Suppressor macrophage (primary cell): ENCODE results near the gene VAT1L.
A peak's percentile ranks its signal among the peaks of the same experiment; 100 is the strongest.

Experiments used
- DNase-seq, 4 experiments: peaks; one replicate each; pipeline ENCODE4 v3.0.0-alpha.2; 2020 to 2022

Gene VAT1L

GRCh38 chr16:77873066-77873465 lies 84.7 kb downstream of the VAT1L start:
- DNase-seq: no peak

DNA sequence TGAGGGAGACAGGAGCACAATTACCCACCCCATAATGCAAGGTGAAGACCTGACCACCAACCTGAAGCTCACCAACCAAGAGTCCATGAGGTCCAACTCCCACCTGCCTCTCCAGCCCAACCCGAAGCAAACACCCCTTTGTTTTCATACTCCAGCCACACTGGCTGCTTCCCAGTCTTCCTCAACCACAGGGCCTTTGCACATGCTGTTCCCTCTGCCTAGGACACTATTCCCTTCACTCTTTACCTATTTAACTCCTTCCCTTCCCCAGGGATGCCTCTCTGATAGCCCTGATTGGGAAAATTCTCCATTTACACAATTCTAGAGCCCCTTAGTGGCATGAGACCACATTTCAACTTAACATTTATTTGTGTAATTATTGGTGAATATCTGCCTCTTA lies 86.0 kb downstream of the VAT1L start:
- DNase-seq: no peak

- DNase-seq: no peak
These were observed 88.4 kb downstream of the VAT1L start for GRCh38 chr16:77876776-77877175.

GRCh38 chr16:77877712-77878347 lies 89.5 kb downstream of the VAT1L start:
- DNase-seq: no peak

GRCh38 chr16:77881355-77882030 lies 93.1 kb downstream of the VAT1L start:
- DNase-seq: no peak

GRCh38 chr16:77882358-77882757 lies 94.0 kb downstream of the VAT1L start:
- no peak for DNase-seq

DNA sequence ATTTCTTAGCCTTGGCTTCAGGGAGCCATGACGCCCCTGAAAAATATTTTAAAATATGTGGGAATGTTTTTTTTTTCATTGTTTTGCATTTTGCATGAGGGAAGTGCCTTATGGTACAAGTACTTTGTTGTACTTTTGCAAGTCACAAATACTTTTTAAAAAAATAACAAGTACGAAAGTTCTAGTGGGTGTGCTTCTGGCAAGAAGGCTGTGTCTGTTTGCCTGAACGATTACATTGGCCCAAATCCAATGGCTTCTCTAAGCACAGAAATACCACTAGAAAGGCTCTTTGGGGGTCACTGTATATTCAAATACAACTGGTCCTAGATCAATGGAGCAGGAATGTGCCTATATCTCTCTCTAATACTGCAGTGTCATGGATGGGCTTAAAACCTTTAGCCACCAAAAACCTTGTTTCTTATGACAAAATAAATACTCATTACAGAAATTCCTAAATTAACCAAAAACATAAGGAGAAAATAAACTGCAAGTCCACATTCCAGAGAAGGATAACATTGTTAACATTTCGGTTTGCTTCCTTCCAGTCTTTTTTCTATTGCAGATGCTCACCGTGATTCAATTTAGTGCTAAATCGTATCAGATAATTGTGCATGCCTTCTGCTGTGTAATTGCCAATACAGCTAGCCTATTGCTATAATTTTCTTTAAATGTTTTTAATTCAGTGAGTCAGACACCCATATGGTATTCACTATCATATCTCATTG lies 97.4 kb downstream of the VAT1L start:
- no peak for DNase-seq

DNA sequence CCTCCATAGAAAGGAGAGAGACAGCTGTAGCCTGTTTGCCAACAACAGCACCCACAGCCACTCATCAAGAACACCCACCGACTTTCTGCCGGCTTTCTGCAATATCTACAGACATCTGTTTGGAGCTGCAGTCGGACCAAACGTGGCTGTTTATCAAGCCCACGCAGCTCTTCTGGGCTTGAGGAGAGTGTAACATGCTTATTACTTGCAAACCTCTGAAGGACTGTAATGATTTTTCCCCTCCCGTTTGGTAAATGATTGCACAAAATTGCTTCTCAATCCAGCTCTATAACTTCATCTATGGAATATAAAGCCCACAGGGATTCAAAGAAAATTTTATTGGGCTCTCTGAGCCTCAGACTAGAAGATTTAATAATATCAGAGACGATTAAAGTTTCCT lies 100.5 kb downstream of the VAT1L start:
- no peak for DNase-seq

- peak; percentile 56 to 82 (median 68) for DNase-seq
These were observed 101.7 kb downstream of the VAT1L start for GRCh38 chr16:77890075-77890474.

- DNase-seq: peak; percentile 15 to 63 (median 40)
These were observed 105.8 kb downstream of the VAT1L start for GRCh38 chr16:77894162-77894561.

- DNase-seq: no peak
These were observed 107.6 kb downstream of the VAT1L start for GRCh38 chr16:77895962-77896361.

- no peak for DNase-seq
These were observed 108.2 kb downstream of the VAT1L start for GRCh38 chr16:77896415-77897128.

DNA sequence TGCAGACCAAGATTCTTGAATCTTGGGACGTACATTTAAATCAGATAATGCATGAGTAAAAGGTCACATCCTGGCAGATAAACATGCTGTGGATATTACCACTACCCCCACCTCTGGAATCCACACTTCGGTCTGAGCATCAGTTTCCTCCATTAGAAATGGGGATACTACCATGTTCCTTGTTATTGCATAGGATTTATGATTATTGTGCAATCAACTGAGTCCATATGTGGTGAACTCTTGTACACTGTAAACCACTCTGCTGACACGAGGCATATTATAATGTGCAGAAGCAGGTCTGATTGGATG lies 108.7 kb downstream of the VAT1L start:
- DNase-seq: peak in 2 of 4 experiments; percentile 37 to 52

GRCh38 chr16:77897831-77898605 lies 109.7 kb downstream of the VAT1L start:
- DNase-seq: no peak

GRCh38 chr16:77898671-77899211 lies 110.4 kb downstream of the VAT1L start:
- no peak for DNase-seq

GRCh38 chr16:77899416-77899815 lies 111.1 kb downstream of the VAT1L start:
- peak in 3 of 4 experiments; percentile 8 to 60 (median 35) for DNase-seq

GRCh38 chr16:77905374-77905920 lies 117.1 kb downstream of the VAT1L start:
- no peak for DNase-seq

DNA sequence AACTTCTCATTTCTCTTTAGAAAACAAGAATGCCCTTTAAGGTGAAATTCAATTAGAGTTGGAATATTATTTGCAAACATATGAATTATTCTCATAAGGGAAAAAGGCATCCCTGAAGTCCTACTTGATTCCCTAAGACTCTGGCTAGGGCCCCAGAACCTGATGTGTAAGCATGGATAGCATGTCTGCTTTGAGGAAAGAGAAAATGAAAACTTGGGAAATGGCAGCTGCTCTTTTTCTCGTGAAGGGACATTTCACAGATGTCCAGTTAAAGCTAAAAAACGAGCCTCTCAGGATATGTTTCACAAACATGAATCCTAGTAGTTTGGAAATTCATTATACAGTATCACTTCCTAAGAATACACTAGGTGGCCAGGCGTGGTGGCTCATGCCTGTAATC lies 121.7 kb downstream of the VAT1L start:
- DNase-seq: no peak

DNA sequence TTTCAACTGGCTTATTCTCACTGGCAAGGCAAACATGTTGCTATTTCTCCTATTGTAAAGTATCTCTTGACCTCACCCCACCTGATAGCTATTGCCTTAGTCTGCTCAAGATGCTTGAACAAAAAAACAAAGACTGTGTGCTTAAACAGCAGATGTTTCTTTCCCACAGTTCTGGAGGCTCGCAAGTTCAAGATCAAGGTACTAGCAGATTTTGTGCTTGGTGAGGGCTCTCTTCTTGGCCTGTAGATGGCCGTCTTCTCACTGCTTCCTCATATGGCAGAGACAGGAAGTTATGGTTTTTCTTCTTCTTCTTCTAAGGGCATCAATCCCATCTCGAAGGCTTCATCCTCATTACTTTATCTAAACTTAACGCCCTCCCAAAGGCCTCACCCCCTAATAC lies 124.3 kb downstream of the VAT1L start:
- DNase-seq: no peak

DNA sequence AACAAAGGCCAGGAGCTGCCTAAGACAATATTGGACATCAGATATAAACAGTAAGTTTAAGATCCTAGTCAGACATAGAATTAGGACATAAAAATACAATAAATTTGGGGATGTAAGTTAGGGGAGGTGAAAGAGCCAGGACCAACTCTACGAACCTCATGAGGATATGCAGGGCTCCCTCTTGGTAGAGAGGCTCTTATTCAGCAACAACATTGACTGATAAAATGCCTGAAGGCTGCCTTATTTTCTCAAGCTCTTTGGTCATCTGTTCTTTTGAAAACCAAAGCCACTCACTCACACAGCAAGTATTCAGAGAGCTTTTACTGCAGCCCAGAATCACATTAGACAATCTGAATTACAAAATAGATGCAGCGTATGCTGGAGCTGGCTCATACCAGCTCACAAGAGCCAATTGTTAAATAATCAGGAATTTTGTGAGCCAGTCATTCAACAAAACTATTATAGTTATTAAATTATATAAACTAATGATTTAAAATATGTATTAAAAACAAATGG lies 125.4 kb downstream of the VAT1L start:
- no peak for DNase-seq

DNA sequence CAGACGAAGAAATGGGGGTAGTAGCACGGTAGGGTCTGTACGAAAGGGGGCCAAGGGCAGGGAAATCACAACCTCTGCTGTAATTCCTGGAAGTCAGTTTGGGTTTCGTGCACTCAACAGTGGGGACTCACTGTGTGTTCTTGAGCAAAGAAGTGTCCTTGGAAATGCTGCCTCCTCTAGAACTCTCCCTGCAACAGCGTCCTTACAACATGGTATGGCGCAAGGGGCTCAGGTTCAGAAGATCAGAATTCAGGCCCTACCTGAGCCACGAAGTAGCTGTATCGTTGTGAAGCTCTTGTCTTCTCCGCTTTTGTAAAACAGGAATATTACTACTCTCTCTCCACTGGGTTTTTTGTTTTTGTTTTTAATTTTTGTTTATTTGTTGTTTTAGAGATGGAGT lies 127.7 kb downstream of the VAT1L start:
- no peak for DNase-seq

GRCh38 chr16:77917971-77918370 lies 129.6 kb downstream of the VAT1L start:
- no peak for DNase-seq
